NK-92 (cell line): ENCODE results near the gene CDH23.

Experiments
- DNase-seq: peaks from one replicate; lab custom pipeline; 2025; ENCODE audit not compliant: unreplicated experiment; lab: John Stamatoyannopoulos, UW

CDH23 gene

GRCh38 chr10:71463111-71463510 lies 66.4 kb downstream of the CDH23 start:
- no peak for DNase-seq

- no peak for DNase-seq
Measured at GRCh38 chr10:71465551-71466252, 69.0 kb downstream of the CDH23 start.

GRCh38 chr10:71466330-71466729 lies 69.6 kb downstream of the CDH23 start:
- no peak for DNase-seq

- no peak for DNase-seq
Measured at GRCh38 chr10:71467161-71467560, 70.4 kb downstream of the CDH23 start.

- DNase-seq: no peak
Measured at GRCh38 chr10:71467569-71468362, 71.0 kb downstream of the CDH23 start.

- no peak for DNase-seq
Measured at GRCh38 chr10:71468363-71469094, 71.8 kb downstream of the CDH23 start.

- DNase-seq: no peak
Measured at GRCh38 chr10:71471006-71471405, 74.3 kb downstream of the CDH23 start.

GRCh38 chr10:71471957-71472365 lies 75.2 kb downstream of the CDH23 start:
- DNase-seq: no peak

- no peak for DNase-seq
Measured at GRCh38 chr10:71472466-71472865, 75.7 kb downstream of the CDH23 start.

GRCh38 chr10:71472912-71473311 lies 76.2 kb downstream of the CDH23 start:
- no peak for DNase-seq

GRCh38 chr10:71473671-71474599 lies 77.2 kb downstream of the CDH23 start:
- no peak for DNase-seq

- DNase-seq: no peak
Measured at GRCh38 chr10:71474702-71475242, 78.1 kb downstream of the CDH23 start.

GRCh38 chr10:71475243-71475871 lies 78.6 kb downstream of the CDH23 start:
- no peak for DNase-seq

GRCh38 chr10:71476228-71477011 lies 79.7 kb downstream of the CDH23 start:
- DNase-seq: no peak

- no peak for DNase-seq
Measured at GRCh38 chr10:71478173-71478572, 81.5 kb downstream of the CDH23 start.

- no peak for DNase-seq
Measured at GRCh38 chr10:71478813-71479365, 82.2 kb downstream of the CDH23 start.

GRCh38 chr10:71479831-71480230 lies 83.1 kb downstream of the CDH23 start:
- no peak for DNase-seq

- DNase-seq: no peak
Measured at GRCh38 chr10:71480662-71481061, 83.9 kb downstream of the CDH23 start.
